GM12878 (cell line): ENCODE data around the gene NUDT5. TPM values are rescaled to one million over a fixed set of nuclear protein-coding genes. Genes with fewer than 3 reads are reported as not detected.

Source experiments
- BCL11A ChIP-seq: IDR thresholded peaks from 2 replicates; pipeline ENCODE4 v1.6.1; 2011; ENCODE audit warnings: low read depth, low read length
- BMI1 ChIP-seq: fragments of 450-650 bp; IDR thresholded peaks from 2 replicates; pipeline ENCODE4 v1.6.1; 2016; ENCODE audit warnings: mild to moderate bottlenecking, moderate library complexity, borderline replicate concordance
- CREM ChIP-seq: IDR thresholded peaks from 2 replicates; pipeline ENCODE4 v1.6.1; 2014; ENCODE audit warnings: antibody characterized with exemption, low read depth
- DPF2 ChIP-seq: fragments of 450-650 bp; IDR thresholded peaks from 2 replicates; pipeline ENCODE4 v1.6.1; 2017; ENCODE audit warnings: mild to moderate bottlenecking
- KDM1A ChIP-seq: fragments of 200-600 bp; sonication (generic); IDR thresholded peaks from 2 replicates; pipeline ENCODE4 v1.6.1; 2016; ENCODE audit warnings: borderline replicate concordance
- SP1 ChIP-seq: IDR thresholded peaks from one replicate; pipeline ENCODE4 v1.6.1; 2011; ENCODE audit warnings: low read depth, low read length
- SREBF2 ChIP-seq: IDR thresholded peaks from 2 replicates; pipeline ENCODE4 v1.6.1; 2012; ENCODE audit warnings: mild to moderate bottlenecking, low read length
- polyA plus RNA-seq, 11 experiments: library from polyadenylated mRNA; depleted of rRNA in 4 of 11; unstranded in 6 of 11; stranded (reverse) in 5 of 11; fragments of >200 nt; fragmentation: Nextera tagmentation in 4 of 11; fragmentation: Illumina TruSeq in 1 of 11; extraction: Ambion mirVana in 4 of 11; extraction: Trizol in 1 of 11; gene quantifications; 1 replicate in 1 of 11; 2 replicates in 10 of 11; pipeline versions ENCODE4 v1.2.1 to v1.2.3, GENCODE V29; 2011 to 2016; ENCODE audit warnings: inconsistent platforms in 2 of 11, missing spikeins in 2 of 11, low read depth in 1 of 11
- total RNA-seq, 4 experiments: library from RNA; depleted of rRNA in 3 of 4; stranded (reverse); fragments of >200 nt in 3 of 4; fragmentation: Illumina TruSeq in 1 of 4; extraction: Trizol in 1 of 4; gene quantifications; 2 replicates each; pipeline versions ENCODE4 v1.2.1 to v1.2.3, GENCODE V29; 2013 to 2021
- TF ChIP-seq, protein P1 (sequence below): fragments of 450-650 bp; IDR thresholded peaks from 2 replicates; pipeline ENCODE4 v1.6.1; 2017; ENCODE audit warnings: mild to moderate bottlenecking
- TF ChIP-seq, protein P2 (sequence below): fragments of 450-650 bp; IDR thresholded peaks from 2 replicates; pipeline ENCODE4 v1.6.1; 2016; ENCODE audit warnings: mild to moderate bottlenecking, moderate library complexity, borderline replicate concordance

NUDT5 gene
- total and polyA plus RNA-seq, 10 of the 15 experiments (the other 5 are each of a cell fraction or from before 2014, with no cell fraction given) = 74.1 to 345 (median 153) TPM

GRCh38 chr10:12241810-12242529, 46.3 kb upstream of the NUDT5 start (continued):
- TF ChIP-seq, protein P1, sequence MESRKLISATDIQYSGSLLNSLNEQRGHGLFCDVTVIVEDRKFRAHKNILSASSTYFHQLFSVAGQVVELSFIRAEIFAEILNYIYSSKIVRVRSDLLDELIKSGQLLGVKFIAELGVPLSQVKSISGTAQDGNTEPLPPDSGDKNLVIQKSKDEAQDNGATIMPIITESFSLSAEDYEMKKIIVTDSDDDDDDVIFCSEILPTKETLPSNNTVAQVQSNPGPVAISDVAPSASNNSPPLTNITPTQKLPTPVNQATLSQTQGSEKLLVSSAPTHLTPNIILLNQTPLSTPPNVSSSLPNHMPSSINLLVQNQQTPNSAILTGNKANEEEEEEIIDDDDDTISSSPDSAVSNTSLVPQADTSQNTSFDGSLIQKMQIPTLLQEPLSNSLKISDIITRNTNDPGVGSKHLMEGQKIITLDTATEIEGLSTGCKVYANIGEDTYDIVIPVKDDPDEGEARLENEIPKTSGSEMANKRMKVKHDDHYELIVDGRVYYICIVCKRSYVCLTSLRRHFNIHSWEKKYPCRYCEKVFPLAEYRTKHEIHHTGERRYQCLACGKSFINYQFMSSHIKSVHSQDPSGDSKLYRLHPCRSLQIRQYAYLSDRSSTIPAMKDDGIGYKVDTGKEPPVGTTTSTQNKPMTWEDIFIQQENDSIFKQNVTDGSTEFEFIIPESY = peak; percentile 87
- peak; percentile 47; the same call in 1 of the 2 replicates for TF ChIP-seq BCL11A
- TF ChIP-seq CREM = no peak
- no peak for TF ChIP-seq KDM1A
- TF ChIP-seq BMI1 = peak; percentile 42; the same call in 1 of the 2 replicates
- 0 out of 2 replicates have a peak, but pooled peaks have one; percentile 37 for TF ChIP-seq DPF2
- no peak for TF ChIP-seq SREBF2
- TF ChIP-seq SP1 = peak; percentile 26
- TF ChIP-seq, protein P2, sequence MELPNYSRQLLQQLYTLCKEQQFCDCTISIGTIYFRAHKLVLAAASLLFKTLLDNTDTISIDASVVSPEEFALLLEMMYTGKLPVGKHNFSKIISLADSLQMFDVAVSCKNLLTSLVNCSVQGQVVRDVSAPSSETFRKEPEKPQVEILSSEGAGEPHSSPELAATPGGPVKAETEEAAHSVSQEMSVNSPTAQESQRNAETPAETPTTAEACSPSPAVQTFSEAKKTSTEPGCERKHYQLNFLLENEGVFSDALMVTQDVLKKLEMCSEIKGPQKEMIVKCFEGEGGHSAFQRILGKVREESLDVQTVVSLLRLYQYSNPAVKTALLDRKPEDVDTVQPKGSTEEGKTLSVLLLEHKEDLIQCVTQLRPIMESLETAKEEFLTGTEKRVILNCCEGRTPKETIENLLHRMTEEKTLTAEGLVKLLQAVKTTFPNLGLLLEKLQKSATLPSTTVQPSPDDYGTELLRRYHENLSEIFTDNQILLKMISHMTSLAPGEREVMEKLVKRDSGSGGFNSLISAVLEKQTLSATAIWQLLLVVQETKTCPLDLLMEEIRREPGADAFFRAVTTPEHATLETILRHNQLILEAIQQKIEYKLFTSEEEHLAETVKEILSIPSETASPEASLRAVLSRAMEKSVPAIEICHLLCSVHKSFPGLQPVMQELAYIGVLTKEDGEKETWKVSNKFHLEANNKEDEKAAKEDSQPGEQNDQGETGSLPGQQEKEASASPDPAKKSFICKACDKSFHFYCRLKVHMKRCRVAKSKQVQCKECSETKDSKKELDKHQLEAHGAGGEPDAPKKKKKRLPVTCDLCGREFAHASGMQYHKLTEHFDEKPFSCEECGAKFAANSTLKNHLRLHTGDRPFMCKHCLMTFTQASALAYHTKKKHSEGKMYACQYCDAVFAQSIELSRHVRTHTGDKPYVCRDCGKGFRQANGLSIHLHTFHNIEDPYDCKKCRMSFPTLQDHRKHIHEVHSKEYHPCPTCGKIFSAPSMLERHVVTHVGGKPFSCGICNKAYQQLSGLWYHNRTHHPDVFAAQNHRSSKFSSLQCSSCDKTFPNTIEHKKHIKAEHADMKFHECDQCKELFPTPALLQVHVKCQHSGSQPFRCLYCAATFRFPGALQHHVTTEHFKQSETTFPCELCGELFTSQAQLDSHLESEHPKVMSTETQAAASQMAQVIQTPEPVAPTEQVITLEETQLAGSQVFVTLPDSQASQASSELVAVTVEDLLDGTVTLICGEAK = peak; percentile 34; the same call in 1 of the 2 replicates
